ENCODE measurements around the gene ASPSCR1. TPM values are rescaled to one million over a fixed set of nuclear protein-coding genes. Genes with fewer than 3 reads are reported as not detected.

The ASPSCR1 gene
- 37.7 and 43.5 TPM in 2 replicates for total RNA-seq (2022)
- Bru-seq, nascent RNA: percentile 53 among the genes with signal in this experiment
- BruChase-seq, experiment 1, labeled RNA remaining after a 6-hour chase: percentile 61 among the genes with signal in this experiment
- percentile 65 among the genes with signal in this experiment for BruChase-seq, experiment 2, labeled RNA remaining after a 2-hour chase
- long read RNA-seq, transcript ASPSCR1-202 (16 exons, 1,843 nt): major isoform, 45 of 83 reads
- long read RNA-seq, partial matches to known transcripts: 12 of 83 reads
- long read RNA-seq, other reads (novel, unspliced or antisense): 23 of 83 reads

GRCh38 chr17:81977211-81977808 lies at the start of gene ASPSCR1:
TSS of gene ASPSCR1 (plus strand) at chr17:81977629. CDS start at chr17:81977647, 18 bp downstream.
- peak; percentile 95 for DNase-seq
- H3K36me3 Mint-ChIP-seq (ENCODE audit: insufficient read depth, unreplicated experiment): peaks cover 35% of the 10 kb centered on the region
- H3K4me1 Mint-ChIP-seq (ENCODE audit: low read depth, unreplicated experiment): peaks cover 12% of the 10 kb centered on the region
- H3K4me3 Mint-ChIP-seq (ENCODE audit: low read depth, unreplicated experiment): peak within 1 kb of the TSS; percentile 91
- peaks cover 6% of the 10 kb centered on the region for H3K9me3 Mint-ChIP-seq (ENCODE audit: low read depth, unreplicated experiment)
- BruUV-seq (replicated peaks): no TSS peak
- CTCF ChIA-PET: no interaction called here
- no peak for TF ChIP-seq CTCF (IDR thresholded peaks at IDR 0.05; ENCODE audit: unreplicated experiment)
- H3K27me3 Mint-ChIP-seq (ENCODE audit: unreplicated experiment): no peaks in the 10 kb centered on the region
- peak within 1 kb of the TSS; percentile 95 for H3K27ac Mint-ChIP-seq (ENCODE audit: unreplicated experiment)
- intact Hi-C loops (cut with micrococcal nuclease; ENCODE audit: unreplicated experiment): no loop called here

GRCh38 chr17:81927653-81928543 lies 49.5 kb upstream of the ASPSCR1 start, which contains the start of gene MAFG:
TSS of gene MAFG (minus strand) at chr17:81927735. CDS start at chr17:81923185, 4,550 bp downstream.
- TF ChIP-seq CTCF (IDR thresholded peaks at IDR 0.05; ENCODE audit: unreplicated experiment): no peak
- no peaks in the 10 kb centered on the region for H3K9me3 Mint-ChIP-seq (ENCODE audit: low read depth, unreplicated experiment)
- DNase-seq: peak; percentile 92
- BruUV-seq (replicated peaks): no TSS peak
- CTCF ChIA-PET: interaction anchor here (0.7 to 1.0 kb wide), 5 partner anchors 9 to 407 kb away, joined by 3 to 5 read pairs (median 3); no protein-coding TSS in a partner anchor
- H3K4me3 Mint-ChIP-seq (ENCODE audit: low read depth, unreplicated experiment): peak within 1 kb of the TSS; percentile 90
- H3K27me3 Mint-ChIP-seq (ENCODE audit: unreplicated experiment): no peaks in the 10 kb centered on the region
- H3K27ac Mint-ChIP-seq (ENCODE audit: unreplicated experiment): peak within 1 kb of the TSS; percentile 88
- H3K4me1 Mint-ChIP-seq (ENCODE audit: low read depth, unreplicated experiment): peaks cover 19% of the 10 kb centered on the region
- H3K36me3 Mint-ChIP-seq (ENCODE audit: insufficient read depth, unreplicated experiment): peaks cover 57% of the 10 kb centered on the region
- intact Hi-C loops (cut with micrococcal nuclease; ENCODE audit: unreplicated experiment): no loop called here

GRCh38 chr17:81928544-81929252 lies 48.7 kb upstream of the ASPSCR1 start:
- no peaks in the 10 kb centered on the region for H3K27me3 Mint-ChIP-seq (ENCODE audit: unreplicated experiment)

More at GRCh38 chr17:81928544-81929252, 48.7 kb upstream of the ASPSCR1 start:
- intact Hi-C loops (cut with micrococcal nuclease; ENCODE audit: unreplicated experiment): no loop called here
- CTCF ChIA-PET: interaction anchor here (1.0 to 1.1 kb wide), 2 partner anchors 12 to 16 kb away, joined by 3 to 4 read pairs; no protein-coding TSS in a partner anchor
- BruUV-seq (replicated peaks): no TSS peak
- H3K4me3 Mint-ChIP-seq (ENCODE audit: low read depth, unreplicated experiment): peak overlapping the region; percentile 60
- no peak for TF ChIP-seq CTCF (IDR thresholded peaks at IDR 0.05; ENCODE audit: unreplicated experiment)
- H3K9me3 Mint-ChIP-seq (ENCODE audit: low read depth, unreplicated experiment): no peaks in the 10 kb centered on the region
- no peak for DNase-seq
- H3K4me1 Mint-ChIP-seq (ENCODE audit: low read depth, unreplicated experiment): peaks cover 11% of the 10 kb centered on the region
- peak overlapping the region; percentile 58 for H3K27ac Mint-ChIP-seq (ENCODE audit: unreplicated experiment)
- H3K36me3 Mint-ChIP-seq (ENCODE audit: insufficient read depth, unreplicated experiment): peaks cover 62% of the 10 kb centered on the region

Data from Calu3 (cell line).